ENCODE measurements around the gene FAR2.

- TF ChIP-seq EZH2 (IDR thresholded peaks at IDR 0.05; ENCODE audit: borderline replicate concordance, low read length) (no peak), CTCF (IDR thresholded peaks at IDR 0.05; ENCODE audit: low read length) (no peak)
These were observed 165.3 kb downstream of the FAR2 start for GRCh38 chr12:29314416-29314815.
